ENCODE measurements around the gene SNCA. TPM values are rescaled to one million over a fixed set of nuclear protein-coding genes. Genes with fewer than 3 reads are reported as not detected.

SNCA gene
- total RNA-seq, 1 donor from 2014 or later, result 6.5 TPM

DNA sequence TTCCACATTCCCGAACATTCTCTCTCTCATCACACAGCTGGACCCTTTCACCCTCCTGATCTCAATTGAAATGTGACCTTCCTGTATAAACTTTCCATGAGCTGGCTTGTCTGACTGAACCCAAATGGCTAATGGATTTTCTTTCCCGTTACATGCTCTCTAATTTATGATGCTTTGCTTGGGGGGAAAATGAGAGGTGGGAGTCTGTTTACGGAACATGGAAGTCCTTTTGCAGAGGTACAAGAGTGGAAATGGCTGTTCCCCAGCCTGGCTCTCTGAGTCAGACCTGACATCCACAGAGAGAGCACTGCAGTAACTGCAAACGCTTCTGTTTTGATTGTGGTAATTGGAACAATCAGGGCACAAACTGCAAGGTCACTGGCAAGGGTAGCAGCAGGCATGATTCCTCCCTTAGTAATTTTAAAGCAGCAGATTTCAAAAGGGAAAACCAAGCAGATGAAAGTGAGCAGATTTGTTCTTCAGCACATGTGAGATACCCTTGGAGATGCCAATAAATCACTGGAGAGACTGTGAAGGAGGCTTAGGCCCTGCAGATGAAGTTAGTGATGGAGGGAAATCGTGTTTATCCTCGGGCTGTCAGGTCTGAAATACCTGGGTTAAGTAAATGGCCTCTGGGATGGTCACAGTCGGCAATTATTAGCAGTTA lies 83.9 kb downstream of the SNCA start:
- ATAC-seq, result peak; percentile 35

DNA sequence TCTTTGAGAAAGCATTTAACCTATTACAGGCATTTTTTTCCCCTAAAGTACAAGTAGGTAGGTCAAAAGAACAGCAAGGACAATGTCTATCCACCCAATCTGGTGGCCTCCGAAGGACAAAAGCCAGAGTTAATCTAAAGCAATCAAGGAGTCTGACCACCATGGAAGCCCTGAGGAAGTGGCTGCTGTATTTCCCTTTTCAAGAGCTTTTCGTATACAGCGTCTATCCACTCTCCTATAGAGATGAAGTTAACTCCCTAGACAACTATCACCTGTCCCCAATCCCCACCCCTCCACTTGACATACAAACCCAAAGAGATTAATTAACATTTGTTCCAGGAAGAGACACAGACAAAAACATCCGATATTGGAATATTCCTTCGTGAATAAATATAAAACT lies 85.5 kb downstream of the SNCA start:
- ATAC-seq, result no peak

DNA sequence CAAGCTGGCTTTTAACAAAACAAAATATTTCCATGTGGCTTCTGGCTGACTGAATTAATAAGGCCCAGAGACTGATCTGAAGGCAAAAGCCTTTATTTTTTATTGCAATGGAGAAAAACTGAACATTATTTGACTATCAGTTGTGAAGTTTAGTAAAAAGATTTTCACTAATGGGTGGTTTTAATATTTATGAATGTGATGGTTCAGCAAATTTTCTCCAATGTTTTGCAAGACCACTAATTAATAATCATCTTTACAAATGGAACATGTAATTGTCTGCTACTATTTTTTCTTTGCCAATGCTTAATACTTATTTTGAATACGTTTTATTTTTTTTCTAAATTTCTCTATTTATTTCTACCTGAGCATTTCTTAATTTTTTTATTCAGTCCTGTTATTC lies 90.6 kb downstream of the SNCA start:
- no peak for ATAC-seq

DNA sequence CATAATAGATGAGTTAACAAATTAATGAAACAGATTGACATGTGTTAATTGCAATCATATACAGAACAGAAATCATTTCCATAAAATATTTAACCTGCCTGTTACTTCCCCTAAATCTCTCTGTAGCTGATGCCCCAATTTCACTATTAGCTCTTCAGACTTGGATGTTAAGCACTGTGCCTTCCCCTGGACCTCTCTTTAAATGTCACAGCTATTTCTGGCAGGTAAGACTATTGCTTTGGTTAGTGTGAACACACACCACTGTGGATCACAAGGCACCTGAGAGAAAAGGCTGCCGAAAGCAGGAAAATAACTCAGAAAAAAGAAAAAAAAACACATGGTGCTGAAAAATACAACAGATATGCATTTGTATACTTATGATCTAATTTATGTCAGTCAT lies 91.3 kb downstream of the SNCA start:
- no peak for ATAC-seq

DNA sequence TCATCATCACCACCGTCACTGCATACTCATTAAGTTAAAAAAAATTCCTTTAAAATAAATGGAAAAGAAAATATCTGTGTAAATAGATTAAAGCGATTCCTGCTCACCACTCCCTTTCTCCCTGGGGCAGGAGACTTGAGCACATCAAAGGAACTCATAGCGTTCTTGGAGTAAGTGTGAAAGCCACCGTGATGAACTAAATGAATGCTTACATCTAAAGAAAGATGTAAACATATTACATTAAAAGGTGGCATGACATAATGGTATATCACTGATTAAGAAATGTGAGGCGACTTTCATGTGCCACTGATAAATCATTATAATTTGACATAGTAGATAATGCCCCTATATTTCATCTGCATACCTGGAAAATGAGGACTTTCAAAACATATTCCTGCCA lies 92.0 kb downstream of the SNCA start:
- ATAC-seq, result no peak

DNA sequence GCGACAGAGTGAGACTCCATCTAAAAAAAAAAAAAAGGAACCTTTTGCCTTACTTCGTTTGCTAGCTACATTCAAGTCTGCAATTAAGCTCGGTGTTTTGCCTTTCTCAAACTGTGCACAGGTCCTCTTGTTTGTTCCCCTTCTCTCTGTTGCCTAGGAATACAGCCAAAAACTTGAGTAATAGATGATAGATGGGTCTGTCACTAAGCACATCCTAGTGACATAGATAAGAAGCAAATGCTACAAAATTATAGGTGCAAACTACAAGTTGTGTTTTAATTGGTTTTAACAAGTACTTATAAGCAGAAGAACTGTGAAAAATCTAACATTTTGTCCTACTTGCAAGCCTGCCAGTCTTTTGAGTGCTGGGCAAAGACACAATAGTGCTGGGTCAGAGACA lies 95.2 kb downstream of the SNCA start:
- no peak for ATAC-seq

DNA sequence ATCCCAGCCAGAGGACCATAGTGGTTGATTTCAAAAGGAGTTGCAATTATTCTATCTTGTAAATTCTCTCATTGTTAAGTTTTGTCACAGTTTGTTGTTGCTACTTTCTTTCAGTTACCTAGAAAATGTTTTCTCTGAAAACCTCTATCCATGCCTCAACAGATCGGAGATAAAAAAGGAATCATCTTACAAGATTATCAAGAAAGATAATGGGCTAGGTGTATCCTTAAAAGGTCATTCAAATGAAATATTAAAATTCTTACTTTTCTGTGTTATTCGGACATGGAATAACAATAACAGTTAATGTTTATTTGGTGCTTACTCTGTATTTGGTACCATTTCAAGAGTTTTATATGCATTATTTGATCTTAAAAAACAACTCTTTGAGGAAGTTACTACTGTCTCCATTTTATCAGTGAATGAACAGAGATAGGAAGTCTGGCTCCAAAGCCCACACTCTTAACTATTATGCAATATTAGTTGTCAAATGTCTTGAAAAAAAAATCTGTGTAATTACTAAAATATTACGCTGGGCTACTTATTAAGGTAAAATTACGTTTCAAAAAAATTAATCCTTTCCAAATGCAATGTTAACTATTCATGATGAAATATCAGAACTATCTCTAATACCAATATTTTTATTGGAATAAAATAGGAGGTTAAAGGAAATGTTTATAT lies 97.5 kb downstream of the SNCA start:
- no peak for ATAC-seq

DNA sequence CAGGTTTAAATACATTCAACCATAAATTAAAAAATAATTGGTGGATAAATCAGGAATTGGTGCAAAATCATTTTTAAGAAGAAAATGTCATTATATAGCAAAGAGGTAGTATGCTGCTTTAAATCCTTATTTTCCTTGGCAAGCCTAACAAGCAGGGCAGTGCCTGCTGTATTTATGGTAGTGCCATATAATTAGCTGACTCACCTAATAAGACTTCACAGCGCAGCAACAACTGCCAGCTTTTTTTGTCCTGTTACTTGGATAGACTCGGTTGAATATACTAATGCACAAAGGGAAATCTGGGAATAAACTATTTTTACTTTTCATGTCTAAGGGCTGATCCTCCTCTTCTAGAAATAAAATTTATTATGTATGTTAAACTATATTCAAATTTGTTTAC lies 99.1 kb downstream of the SNCA start:
- peak; percentile 58 for ATAC-seq

DNA sequence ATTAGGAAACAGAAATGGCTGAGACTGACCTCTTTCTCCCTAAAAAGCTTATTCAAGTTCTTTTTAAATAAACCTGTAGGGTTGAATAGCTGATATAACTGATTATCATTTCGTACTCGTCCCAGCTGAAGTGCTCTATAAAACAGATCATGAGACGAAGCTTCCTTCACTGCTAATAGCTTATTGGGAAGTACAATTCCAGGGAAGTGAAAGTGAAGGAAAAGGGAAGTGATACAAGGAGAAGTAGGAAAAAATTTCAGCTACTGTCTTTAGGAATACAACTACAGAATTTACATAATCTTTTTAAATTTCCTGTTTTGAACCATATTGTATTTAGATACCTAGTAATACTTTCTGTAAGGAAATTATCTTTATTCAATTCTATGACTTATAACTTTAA lies 103.0 kb downstream of the SNCA start:
- ATAC-seq, result no peak

DNA sequence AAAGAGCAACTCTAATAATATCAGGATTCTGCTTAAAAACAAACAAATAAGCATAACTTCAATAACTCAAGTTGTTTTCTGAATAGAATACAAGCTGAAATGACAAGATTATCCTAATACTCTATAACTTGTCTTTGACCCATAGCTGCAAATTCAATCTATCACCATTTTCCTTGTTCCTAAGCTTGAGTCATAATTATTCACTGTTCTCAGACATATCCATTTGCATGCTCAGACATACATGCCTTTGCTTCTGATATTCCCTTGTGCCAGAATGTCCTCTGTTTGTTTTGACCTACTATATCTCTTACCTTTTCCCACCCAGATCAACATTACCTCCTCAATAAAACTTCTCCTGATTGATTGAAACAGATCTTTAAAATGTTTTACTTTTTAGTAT lies 109.7 kb downstream of the SNCA start:
- ATAC-seq, result no peak

DNA sequence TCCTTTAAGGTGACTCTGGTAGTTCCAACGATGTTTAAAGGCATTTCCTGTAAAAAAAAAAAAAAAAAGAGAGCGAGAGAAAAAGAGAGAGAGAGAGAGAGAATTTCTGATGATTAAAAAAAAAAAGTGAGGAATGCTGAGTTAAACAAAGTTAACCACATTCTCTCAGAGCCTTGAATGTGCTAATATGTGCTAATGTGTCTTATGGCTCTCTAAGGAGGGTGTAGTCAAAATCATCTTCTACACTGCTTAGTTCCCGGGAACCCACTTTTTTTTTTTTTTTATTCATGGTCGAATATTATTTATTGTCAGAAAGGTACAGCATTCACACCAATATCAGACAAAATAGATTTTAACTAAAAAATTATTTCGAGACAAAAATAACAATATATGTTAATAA lies 111.7 kb downstream of the SNCA start:
- no peak for ATAC-seq

DNA sequence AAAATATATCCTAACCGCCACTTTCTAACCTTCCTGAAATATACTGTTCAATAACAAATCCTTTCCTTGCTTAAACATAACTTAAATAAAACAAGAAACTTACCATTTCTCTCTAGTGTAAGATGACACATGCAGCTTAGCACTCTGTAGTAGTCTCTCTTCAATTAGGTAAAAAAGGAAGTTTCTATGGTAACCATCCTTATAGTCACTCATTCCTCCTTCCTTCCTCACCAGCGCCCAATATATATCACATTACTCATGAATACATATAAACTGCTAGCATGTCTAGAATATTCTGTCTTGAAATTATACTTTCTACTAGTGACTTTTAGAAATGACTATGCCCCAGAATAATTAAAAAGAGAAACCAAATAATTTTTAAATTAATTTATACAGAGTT lies 112.2 kb downstream of the SNCA start:
- no peak for ATAC-seq

DNA sequence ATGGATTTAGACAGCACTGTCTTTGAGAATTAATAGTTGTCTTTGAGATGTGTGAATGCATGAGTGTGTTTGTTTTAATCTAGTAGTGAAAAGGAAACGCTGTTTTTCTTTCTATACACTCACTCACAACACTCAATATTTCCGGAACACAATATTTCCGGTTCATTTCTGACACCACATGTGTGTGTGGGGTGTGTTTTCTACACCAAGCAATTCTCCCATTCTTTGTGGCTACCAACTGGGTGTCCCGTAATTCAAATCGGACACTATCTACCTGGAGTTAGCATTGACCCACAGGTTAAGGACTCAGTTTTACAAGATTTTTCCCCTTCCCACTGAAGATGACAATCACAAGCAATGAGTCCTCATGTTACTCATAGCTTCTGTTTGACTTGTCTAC lies 113.9 kb downstream of the SNCA start:
- ATAC-seq, result no peak

DNA sequence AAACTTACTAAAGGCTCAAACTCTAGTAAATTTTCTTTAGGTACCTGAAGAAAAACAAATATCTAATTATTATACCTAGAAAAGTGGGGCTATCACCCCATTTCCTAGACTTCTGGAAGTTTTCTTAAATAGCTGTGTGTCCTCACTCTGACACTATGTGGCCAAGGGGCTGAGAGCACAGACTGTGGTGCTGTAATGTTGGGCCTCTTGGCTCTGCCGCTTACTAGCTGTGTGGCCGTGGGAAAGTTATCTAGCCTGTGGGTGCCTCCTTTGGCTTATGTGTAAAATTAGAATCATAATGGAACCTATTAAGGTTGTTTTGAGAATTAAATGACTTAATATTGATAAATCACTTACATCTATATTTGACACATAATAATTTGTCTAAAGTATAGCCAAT lies 114.4 kb downstream of the SNCA start:
- ATAC-seq, result no peak

DNA sequence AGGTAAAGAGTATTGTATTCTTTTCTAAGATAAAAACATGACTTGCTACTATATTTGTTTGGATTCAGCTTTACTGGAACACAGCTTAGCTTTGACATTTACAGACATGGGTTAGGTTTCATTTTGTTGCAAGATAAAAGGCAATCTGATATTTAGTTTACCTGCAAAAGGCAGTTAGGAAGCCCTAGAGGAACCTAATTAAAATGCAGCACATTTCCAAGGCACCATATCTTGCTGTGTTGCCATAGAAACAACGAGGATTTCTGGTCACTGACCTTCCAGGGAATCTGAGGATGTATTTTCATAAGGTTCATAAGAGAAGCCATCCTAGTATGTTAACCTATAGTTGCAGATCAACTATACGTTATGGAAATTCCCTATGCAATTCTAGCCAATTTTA lies 116.0 kb downstream of the SNCA start:
- no peak for ATAC-seq

DNA sequence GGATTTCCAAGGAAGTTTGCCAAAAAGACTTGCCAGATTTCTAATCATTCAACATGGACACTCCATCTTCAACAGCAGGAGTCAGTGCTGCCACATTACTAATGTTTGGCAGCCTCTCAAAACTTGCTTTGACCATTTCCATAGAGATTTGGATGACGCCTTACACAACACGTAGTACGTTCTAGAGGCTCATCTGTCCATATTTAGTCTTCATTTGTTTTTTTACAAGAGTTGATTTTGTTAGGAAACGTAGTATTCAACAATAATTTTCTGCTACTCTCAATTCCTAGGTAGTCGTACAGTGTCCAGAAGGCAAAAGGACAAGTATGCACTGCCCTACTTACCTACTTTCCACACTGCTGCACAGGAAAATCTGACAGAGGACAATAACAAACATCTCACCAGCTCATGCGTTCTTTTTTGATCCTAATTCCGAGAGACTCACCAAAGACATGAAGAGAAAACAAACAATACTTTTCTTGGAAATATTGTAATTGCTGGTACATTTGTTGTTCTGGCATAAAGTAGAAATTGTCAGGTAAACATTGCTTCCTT lies 117.3 kb downstream of the SNCA start:
- ATAC-seq, result no peak

DNA sequence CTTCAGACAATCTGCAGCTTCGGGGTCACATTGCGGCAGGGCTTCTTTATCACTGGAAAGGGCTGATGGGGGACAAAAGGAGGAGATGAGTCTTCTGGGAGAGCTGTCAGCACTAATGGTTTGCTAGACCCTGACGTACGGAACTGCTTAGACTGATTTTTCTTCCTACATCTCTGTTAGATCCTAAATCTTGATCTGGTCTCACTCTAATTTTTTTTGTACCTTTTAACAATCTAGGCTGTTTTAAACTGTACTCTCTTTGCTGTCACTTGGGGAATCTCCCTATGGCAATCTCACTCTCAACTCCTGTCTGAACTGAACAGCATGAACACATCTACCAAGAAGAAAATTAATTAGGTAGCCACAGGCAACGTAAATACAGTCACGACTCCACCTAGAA lies 120.1 kb downstream of the SNCA start:
- no peak for ATAC-seq

DNA sequence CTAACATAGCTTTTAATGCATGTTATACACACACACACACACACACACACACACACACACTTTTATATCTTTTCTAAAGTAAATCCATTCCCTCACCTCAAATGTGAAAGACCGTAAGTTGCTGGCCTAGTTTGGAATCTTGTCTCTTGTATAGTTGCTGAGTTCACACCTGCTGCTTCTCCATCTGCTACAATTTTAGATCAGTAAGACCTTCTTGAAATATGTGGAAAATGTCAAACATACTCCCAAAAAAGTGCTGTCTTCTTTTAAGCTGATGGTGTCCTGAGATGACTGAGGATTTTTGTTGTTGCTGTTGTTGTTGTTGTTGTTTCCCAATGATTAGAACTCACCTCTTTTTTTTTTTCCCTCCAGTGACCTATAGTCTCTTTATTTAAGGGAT lies 121.3 kb downstream of the SNCA start:
- ATAC-seq, result no peak

DNA sequence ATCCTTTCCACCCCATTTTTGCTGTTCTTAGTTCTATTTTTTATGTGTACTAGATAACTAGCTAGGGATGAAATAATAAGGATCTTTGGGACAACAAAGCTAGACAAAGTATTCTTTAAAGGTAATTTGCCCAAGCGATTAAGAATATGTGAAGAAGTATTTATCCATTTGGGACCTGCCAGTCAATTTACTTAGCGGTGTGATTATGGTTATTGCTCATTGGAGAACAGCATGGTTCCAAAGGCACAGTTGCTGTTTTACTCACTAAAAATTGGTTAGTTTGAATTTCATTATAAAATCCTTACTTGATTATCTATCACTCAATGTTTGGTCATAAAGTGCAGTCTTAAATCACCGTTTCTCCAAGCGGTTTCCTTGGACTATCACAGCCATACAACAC lies 124.1 kb downstream of the SNCA start:
- no peak for ATAC-seq

DNA sequence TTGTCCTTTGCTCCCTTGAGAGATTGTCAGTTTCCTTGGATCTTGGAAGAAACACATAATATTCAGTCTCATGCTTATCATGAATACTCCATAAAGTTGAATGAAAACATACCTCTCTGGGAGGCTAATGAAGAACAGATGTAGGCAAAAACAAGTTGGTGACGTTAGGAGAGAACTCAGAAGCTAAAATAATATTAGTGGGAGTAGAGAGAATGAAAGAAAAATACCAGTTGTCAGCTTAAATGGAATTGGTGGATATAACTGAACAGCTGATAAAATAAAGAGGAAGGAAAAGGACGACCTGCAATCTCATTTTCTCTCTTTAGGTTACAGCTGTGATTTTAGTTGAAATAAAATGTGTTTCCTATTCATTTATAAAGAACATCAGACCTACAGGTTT lies 124.8 kb downstream of the SNCA start:
- no peak for ATAC-seq

DNA sequence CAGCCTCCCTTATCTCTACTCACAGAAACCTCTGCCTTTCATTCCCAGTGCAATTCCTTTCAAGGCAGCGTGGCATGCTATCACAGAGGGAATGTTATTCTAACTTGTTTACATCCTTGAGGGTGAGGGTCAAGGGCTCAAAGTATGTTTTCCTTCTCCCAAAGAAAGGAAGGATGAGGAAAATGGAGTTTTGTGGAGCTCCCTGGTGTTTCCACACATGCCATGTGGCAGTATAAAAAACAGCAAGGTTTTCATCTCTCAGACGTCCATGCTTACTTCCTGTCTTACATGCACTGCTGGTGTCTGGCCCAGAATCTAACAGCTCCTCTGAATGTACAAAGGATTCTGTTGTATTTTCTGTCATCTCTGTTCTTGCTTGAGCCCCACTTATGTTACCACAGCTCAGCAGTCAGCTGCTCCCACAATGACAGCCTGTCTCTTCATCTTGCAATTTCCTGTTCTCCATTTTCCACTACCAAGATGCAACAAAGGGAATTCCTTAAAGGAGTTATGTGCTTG lies 128.0 kb downstream of the SNCA start:
- ATAC-seq, result no peak

DNA sequence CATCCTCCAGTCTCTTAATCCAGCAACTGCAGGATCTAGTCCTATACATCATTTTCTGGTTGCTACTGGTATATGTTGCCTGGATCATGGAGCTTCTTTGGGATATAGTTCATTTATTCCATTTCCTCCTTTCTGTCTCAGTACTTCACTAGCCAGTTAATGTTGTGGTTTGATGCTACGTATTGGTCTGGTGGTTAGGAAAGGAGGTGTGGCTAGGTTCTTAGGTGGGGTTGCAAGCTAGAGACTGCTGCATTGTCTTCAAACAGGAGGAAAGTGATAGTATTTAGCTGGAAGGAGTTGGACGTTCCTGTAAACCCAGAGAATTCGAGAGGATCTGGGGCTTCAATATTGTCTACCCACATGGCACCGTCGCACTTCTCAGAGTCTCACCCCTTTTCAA lies 129.5 kb downstream of the SNCA start:
- no peak for ATAC-seq

DNA sequence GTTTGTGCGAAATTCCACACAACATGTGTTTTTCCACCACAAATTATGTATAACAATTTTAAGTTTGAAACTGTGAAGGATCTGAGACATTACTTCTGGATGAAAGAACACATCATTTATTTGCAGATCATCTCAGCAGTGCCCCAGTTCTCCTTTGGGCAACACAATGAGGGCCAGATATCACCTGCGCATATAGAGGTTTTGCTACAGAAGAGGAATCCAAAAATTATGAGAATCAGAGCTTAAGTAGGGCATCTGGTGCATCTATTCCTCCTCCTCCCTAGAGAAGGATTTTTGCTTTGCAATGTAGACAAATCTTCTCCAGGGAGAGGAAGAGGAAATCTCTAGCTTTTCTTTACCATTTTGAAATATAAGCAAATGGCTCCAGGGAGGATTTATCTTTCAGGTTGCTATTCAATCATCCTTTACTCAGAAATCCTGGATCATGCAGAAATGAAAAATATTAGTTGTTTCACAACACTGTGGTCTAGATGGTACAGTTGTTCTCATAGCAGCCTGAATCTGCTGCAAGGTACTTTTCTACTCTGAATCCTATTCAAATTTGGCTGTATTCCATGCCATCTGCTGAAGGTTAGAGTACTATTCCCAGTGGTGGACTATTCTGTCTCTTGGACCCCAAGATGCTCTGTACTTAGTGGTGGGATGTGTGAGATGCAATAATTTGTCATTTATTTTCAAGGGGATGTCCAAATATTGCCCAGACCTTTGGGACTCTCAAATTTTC lies 132.1 kb downstream of the SNCA start:
- ATAC-seq, result no peak
